Esophagus squamous epithelium (tissue), 5 donors: Measurements from ENCODE around the gene ITGA5. TPM values are rescaled to one million over a fixed set of nuclear protein-coding genes. Genes with fewer than 3 reads are reported as not detected.
A peak's percentile ranks its signal among the peaks of the same experiment; 100 is the strongest.

Experiments used
- DNase-seq: peaks from one replicate; lab custom pipeline; 2025; lab: John Stamatoyannopoulos, UW
- H3K27ac ChIP-seq, 4 donors: fragments of 200-600 bp; sonication (generic); one replicate each; pipeline ENCODE4 v1.5.1; 2016 to 2019; ENCODE audit warnings: mild to moderate bottlenecking in 1 of 4
- H3K27me3 ChIP-seq, 4 donors: fragments of 200-600 bp; sonication (generic); 1 replicate in 3 of 4; 2 replicates in 1 of 4; pipeline versions ENCODE4 v1.5.1 to v1.6.0; 2017 to 2021; ENCODE audit warnings: antibody characterized with exemption in 1 of 4
- H3K36me3 ChIP-seq, 3 donors: fragments of 200-600 bp; sonication (generic); one replicate each; pipeline ENCODE4 v1.5.1; 2016 to 2019
- H3K4me1 ChIP-seq, 3 donors: fragments of 200-600 bp; sonication (generic); one replicate each; pipeline ENCODE4 v1.5.1; 2017 to 2019
- H3K4me3 ChIP-seq, 4 donors: fragments of 200-600 bp; sonication (generic); 1 replicate in 3 of 4; 2 replicates in 1 of 4; pipeline ENCODE4 v1.5.1; 2016 to 2019; ENCODE audit warnings: mild to moderate bottlenecking in 2 of 4, moderate library complexity in 1 of 4
- H3K9me3 ChIP-seq, 3 donors: fragments of 200-600 bp; sonication (generic); one replicate each; pipeline ENCODE4 v1.5.1; 2016 to 2019
- CTCF ChIP-seq, 6 experiments: fragments of 450-650 bp in 4 of 6; fragments of 200-600 bp in 2 of 6; sonication (generic) in 2 of 6; IDR thresholded peaks; one replicate each; pipeline ENCODE4 v1.5.1; 2016 to 2019; ENCODE audit warnings: antibody characterized with exemption in 6 of 6, mild to moderate bottlenecking in 4 of 6, moderate library complexity in 4 of 6
- POLR2A ChIP-seq, 4 donors: fragments of 450-650 bp; IDR thresholded peaks; one replicate each; pipeline ENCODE4 v1.6.1; 2017; ENCODE audit warnings: antibody characterized with exemption in 4 of 4, mild to moderate bottlenecking in 4 of 4, moderate library complexity in 3 of 4
- WGBS, 2 donors: methylation state at CpG; one replicate each; pipeline ENCODE4 v1.1.5; 2018; 5-methylcytosine and 5-hydroxymethylcytosine counted together
- intact Hi-C: fragments of 100-400 bp; cut with DNase I; formaldehyde crosslinking; loops from one replicate; pipeline ENCODE4 v1.15.0; 2022
- total RNA-seq, 4 donors: library from RNA; depleted of rRNA; stranded (reverse); fragments of >200 nt; gene quantifications; one replicate each; pipeline ENCODE4 v1.1.0, GENCODE V29; 2016
- donor health status: DM: yes; HTN: yes; CAD: no.

Gene ITGA5
- total RNA-seq, 4 donors from 2014 or later: 7.5 to 112 (median 37.3) TPM

GRCh38 chr12:54364413-54364812, 54.7 kb downstream of the ITGA5 start, which contains the start of gene GPR84:
Gene GPR84, minus strand, starts transcription at chr12:54364486. Its CDS starts 635 bp downstream, at chr12:54363851.
- H3K27me3 ChIP-seq: no peaks in the 10 kb centered on the region
- no peak for DNase-seq
- no peak within 1 kb of the TSS for H3K27ac ChIP-seq
- intact Hi-C loops: loop anchor here (10.0 kb wide), 1 partner anchor 70 kb away; no protein-coding TSS in a partner anchor
- no peak for TF ChIP-seq CTCF (IDR thresholded peaks at IDR 0.05)
- TF ChIP-seq POLR2A (IDR thresholded peaks at IDR 0.05): no peak
- H3K4me3 ChIP-seq: no peak within 1 kb of the TSS
- WGBS, 2 donors: 65 to 68% methylated on average over 4 of the region's 4 CpGs
- no peaks in the 10 kb centered on the region for H3K9me3 ChIP-seq
- peaks cover 9 to 31% (median 12%) of the 10 kb centered on the region in 3 donors for H3K4me1 ChIP-seq
- H3K36me3 ChIP-seq: peaks cover 0 to 4% (median 0%) of the 10 kb centered on the region in 3 donors

GRCh38 chr12:54363618-54364017, 55.4 kb downstream of the ITGA5 start:
- Histone ChIP-seq H3K4me1 (peaks cover 7 to 26% (median 7%) of the 10 kb centered on the region in 3 donors), H3K9me3 (no peaks in the 10 kb centered on the region), H3K27me3 (no peaks in the 10 kb centered on the region), H3K27ac (no peak overlapping the region), H3K36me3 (no peaks in the 10 kb centered on the region), H3K4me3 (no peak overlapping the region)
- WGBS, 2 donors: 74 to 87% methylated on average over 6 of the region's 6 CpGs
- DNase-seq: no peak
- TF ChIP-seq CTCF (IDR thresholded peaks at IDR 0.05): no peak
- no peak for TF ChIP-seq POLR2A (IDR thresholded peaks at IDR 0.05)
- intact Hi-C loops: loop anchor here (10.0 kb wide), 1 partner anchor 69 kb away; no protein-coding TSS in a partner anchor

- WGBS, 2 donors: 64% methylated on average over 1 of the region's 8 CpGs; no CpG with 5 or more reads in 1 of the 2 donors
- H3K9me3 ChIP-seq: no peaks in the 10 kb centered on the region
- no peak for DNase-seq
- intact Hi-C loops: loop anchor here (10.0 kb wide), 1 partner anchor 68 kb away; no protein-coding TSS in a partner anchor
- peaks cover 3 to 26% (median 10%) of the 10 kb centered on the region in 3 donors for H3K4me1 ChIP-seq
- H3K27me3 ChIP-seq: no peaks in the 10 kb centered on the region
- TF ChIP-seq CTCF (IDR thresholded peaks at IDR 0.05) (no peak), POLR2A (IDR thresholded peaks at IDR 0.05) (no peak)
- H3K4me3 ChIP-seq: no peak overlapping the region
- H3K36me3 ChIP-seq: no peaks in the 10 kb centered on the region
- H3K27ac ChIP-seq: no peak overlapping the region
These were observed 56.0 kb downstream of the ITGA5 start for GRCh38 chr12:54363047-54363446.

- no peak for DNase-seq
These were observed 58.2 kb downstream of the ITGA5 start for GRCh38 chr12:54360717-54361456.

More at GRCh38 chr12:54360717-54361456, 58.2 kb downstream of the ITGA5 start:
- no peaks in the 10 kb centered on the region for H3K9me3 ChIP-seq
- WGBS, 2 donors: 62 to 71% methylated on average over 16 of the region's 16 CpGs
- peak; percentile 60 to 87 (median 74) for TF ChIP-seq CTCF (IDR thresholded peaks at IDR 0.05)
- no peak for TF ChIP-seq POLR2A (IDR thresholded peaks at IDR 0.05)
- no peak overlapping the region for H3K4me3 ChIP-seq
- H3K4me1 ChIP-seq: peaks cover 3 to 31% (median 10%) of the 10 kb centered on the region in 3 donors
- H3K27me3 ChIP-seq: no peaks in the 10 kb centered on the region
- no peaks in the 10 kb centered on the region for H3K36me3 ChIP-seq
- intact Hi-C loops: loop anchor here (10.0 kb wide), 1 partner anchor 66 kb away; no protein-coding TSS in a partner anchor
- H3K27ac ChIP-seq: no peak overlapping the region
